A673 (cell line): ENCODE data around the gene MAP2. TPM values are rescaled to one million over a fixed set of nuclear protein-coding genes. Genes with fewer than 3 reads are reported as not detected.

Experiments used
- BruUV-seq: library from RNA; stranded (reverse); fragments of 400-500 nt; replicated peaks from 2 replicates; lab custom pipeline; 2021; lab: Mats Ljungman, UMichigan
- CTCF ChIA-PET: fragments of 300-600 bp; sonication (Branson Sonifier 250); formaldehyde crosslinking; loops from one replicate; lab custom pipeline; 2022; ENCODE audit warnings: antibody characterized with exemption; lab: Charles Lee
- POLR2A ChIA-PET: fragments of 300-600 bp; sonication (Branson Sonifier 250); formaldehyde crosslinking; loops from one replicate; lab custom pipeline; 2022; ENCODE audit warnings: antibody characterized with exemption; ENCODE audit not compliant: low non-redundant PET; lab: Charles Lee
- DNase-seq: peaks from one replicate; pipeline ENCODE4 v3.0.0-alpha.2; 2015; ENCODE audit warnings: low spot score
- H3K27ac ChIP-seq: fragments of 200-600 bp; sonication (generic); 2 replicates; pipeline ENCODE4 v1.5.1; 2016; ENCODE audit warnings: mixed run types, low read depth, mild to moderate bottlenecking, mixed read lengths, antibody characterized with exemption, low read length; ENCODE audit not compliant: poor library complexity, severe bottlenecking
- H3K27me3 ChIP-seq: fragments of 200-600 bp; sonication (generic); replicated peaks from 2 replicates; pipeline ENCODE4 v1.6.1; 2017; ENCODE audit warnings: mixed run types, low read depth, mild to moderate bottlenecking, mixed read lengths, antibody characterized with exemption, low read length; ENCODE audit not compliant: insufficient read depth, poor library complexity
- H3K36me3 ChIP-seq: fragments of 200-600 bp; sonication (generic); 2 replicates; pipeline ENCODE4 v1.6.1; 2016; ENCODE audit warnings: mixed run types, mild to moderate bottlenecking, mixed read lengths, antibody characterized with exemption, low read length; ENCODE audit not compliant: insufficient read depth, poor library complexity, severe bottlenecking
- H3K4me1 ChIP-seq: fragments of 200-600 bp; sonication (generic); 2 replicates; pipeline ENCODE4 v1.6.1; 2017; ENCODE audit warnings: mixed run types, mild to moderate bottlenecking, mixed read lengths, antibody characterized with exemption, low read length; ENCODE audit not compliant: insufficient read depth, poor library complexity, severe bottlenecking
- H3K4me3 ChIP-seq: fragments of 200-600 bp; sonication (generic); 2 replicates; pipeline ENCODE4 v1.5.1; 2016; ENCODE audit warnings: low read depth, mixed run types, mild to moderate bottlenecking, mixed read lengths, low read length; ENCODE audit not compliant: poor library complexity, severe bottlenecking
- H3K9me3 ChIP-seq: fragments of 200-600 bp; sonication (generic); 2 replicates; pipeline ENCODE4 v1.6.1; 2016; ENCODE audit warnings: mixed run types, low read depth, mild to moderate bottlenecking, mixed read lengths, antibody characterized with exemption, low read length; ENCODE audit not compliant: poor library complexity, severe bottlenecking
- EZH2 ChIP-seq: fragments of 200-600 bp; sonication (generic); IDR thresholded peaks from 2 replicates; pipeline ENCODE4 v1.6.1; 2017; ENCODE audit warnings: borderline replicate concordance, low read depth, mild to moderate bottlenecking, mixed read lengths, antibody characterized with exemption, low read length; ENCODE audit not compliant: poor library complexity, severe bottlenecking
- intact Hi-C: fragments of 100-400 bp; cut with micrococcal nuclease; formaldehyde crosslinking; loops from one replicate; pipeline ENCODE4 v1.10.0; 2022; ENCODE audit not compliant: unreplicated experiment
- total RNA-seq: library from RNA; stranded (reverse); gene quantifications from 2 replicates; pipeline ENCODE4 v1.2.3, GENCODE V29; 2021
- TF ChIP-seq, protein P1 (sequence below): fragments of 300-800, 200-600 bp; sonication (generic); conservative IDR thresholded peaks from 2 replicates; pipeline ENCODE4 v1.5.1; 2017; ENCODE audit warnings: low read depth, mild to moderate bottlenecking, antibody characterized with exemption, low read length, moderate library complexity, mixed read lengths

The MAP2 gene
- total RNA-seq, 1 experiment from 2014 or later = 1.7 TPM

DNA sequence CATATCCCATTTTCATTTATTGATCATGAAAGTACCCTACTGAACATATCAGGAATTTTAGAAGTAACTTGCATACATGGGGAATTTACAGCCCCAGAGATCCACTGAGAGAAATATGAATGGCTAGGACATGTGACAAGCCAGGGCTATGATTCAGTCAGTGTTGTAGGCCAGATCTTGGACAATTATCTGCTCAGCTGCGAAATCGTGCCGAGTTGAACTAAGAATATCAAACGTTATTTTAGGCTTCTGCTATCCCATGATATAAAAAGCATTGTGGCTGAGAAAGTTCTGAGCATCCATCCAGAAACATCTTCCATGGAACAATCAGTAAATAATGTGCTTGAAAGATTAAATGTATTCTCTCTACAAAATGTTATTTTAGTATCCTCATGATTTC, 262.1 kb downstream of the MAP2 start:
- ChIA-PET CTCF (no interaction called here), POLR2A (no interaction called here)
- no TSS peak for BruUV-seq
- peaks cover 15% of the 10 kb centered on the region for H3K27me3 ChIP-seq
- H3K4me1 ChIP-seq = no peaks in the 10 kb centered on the region
- TF ChIP-seq, protein P1, sequence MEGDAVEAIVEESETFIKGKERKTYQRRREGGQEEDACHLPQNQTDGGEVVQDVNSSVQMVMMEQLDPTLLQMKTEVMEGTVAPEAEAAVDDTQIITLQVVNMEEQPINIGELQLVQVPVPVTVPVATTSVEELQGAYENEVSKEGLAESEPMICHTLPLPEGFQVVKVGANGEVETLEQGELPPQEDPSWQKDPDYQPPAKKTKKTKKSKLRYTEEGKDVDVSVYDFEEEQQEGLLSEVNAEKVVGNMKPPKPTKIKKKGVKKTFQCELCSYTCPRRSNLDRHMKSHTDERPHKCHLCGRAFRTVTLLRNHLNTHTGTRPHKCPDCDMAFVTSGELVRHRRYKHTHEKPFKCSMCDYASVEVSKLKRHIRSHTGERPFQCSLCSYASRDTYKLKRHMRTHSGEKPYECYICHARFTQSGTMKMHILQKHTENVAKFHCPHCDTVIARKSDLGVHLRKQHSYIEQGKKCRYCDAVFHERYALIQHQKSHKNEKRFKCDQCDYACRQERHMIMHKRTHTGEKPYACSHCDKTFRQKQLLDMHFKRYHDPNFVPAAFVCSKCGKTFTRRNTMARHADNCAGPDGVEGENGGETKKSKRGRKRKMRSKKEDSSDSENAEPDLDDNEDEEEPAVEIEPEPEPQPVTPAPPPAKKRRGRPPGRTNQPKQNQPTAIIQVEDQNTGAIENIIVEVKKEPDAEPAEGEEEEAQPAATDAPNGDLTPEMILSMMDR = no peak
- no peak for TF ChIP-seq EZH2
- no peaks in the 10 kb centered on the region for H3K36me3 ChIP-seq
- no peak overlapping the region for H3K27ac ChIP-seq
- intact Hi-C loops = no loop called here
- H3K9me3 ChIP-seq = no peaks in the 10 kb centered on the region
- H3K4me3 ChIP-seq = no peak overlapping the region
- DNase-seq = no peak

DNA sequence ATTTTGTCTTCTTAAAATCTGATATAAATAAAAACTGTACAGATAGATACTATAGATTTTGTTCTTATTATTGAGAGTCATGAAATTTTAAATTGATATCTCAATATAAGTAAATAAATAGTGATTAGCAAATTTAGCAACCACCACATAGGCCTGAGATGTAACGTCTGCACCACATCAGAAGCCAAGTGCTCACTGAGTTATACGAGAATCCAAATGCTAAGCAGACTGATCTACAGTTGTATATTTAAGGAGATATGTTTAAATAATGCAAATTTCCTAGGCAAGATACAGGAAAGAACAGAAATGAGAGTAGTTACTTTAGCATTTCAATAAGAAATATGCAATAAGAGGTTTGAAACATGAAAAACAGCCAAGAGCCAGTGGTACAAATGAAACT, 262.6 kb downstream of the MAP2 start:
- intact Hi-C loops = no loop called here
- CTCF ChIA-PET = no interaction called here
- Histone ChIP-seq H3K4me1 (no peaks in the 10 kb centered on the region), H3K27ac (no peak overlapping the region), H3K36me3 (no peaks in the 10 kb centered on the region), H3K4me3 (no peak overlapping the region), H3K27me3 (peaks cover 15% of the 10 kb centered on the region), H3K9me3 (no peaks in the 10 kb centered on the region)
- TF ChIP-seq EZH2 = no peak
- TF ChIP-seq, protein P1 = no peak
- no peak for DNase-seq
- POLR2A ChIA-PET = no interaction called here
- BruUV-seq = no TSS peak

DNA sequence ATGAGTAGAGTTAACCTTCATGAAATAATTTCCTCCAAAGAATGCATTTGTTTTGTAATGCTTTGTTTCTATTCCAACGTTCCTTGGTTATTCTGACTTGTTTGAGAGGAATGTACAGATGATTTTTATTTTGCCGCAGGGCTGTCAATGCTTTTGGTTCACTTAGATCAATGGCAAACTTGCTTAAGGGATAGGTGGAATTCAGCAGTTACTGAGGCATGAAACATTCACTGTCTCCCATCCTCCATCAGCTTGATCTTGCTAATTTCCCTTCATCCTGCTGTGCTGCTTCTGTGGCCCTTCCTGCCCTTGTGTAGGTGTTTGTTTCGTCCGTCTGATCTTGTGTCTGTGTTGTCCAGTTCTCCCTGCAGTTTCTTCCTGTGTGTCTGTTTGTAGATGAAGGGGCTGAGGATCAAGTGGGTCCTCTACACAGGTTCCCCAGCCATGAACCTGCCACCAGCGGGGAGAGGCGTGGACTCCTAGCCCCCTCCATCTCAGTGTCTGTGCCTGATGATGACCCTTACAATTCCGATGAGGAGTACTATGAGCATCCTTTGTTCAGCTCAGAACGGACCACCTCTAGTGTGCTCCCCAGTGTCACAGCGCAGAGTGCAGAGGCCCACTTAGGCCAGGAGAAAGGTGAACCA, 263.6 kb downstream of the MAP2 start:
- H3K27ac ChIP-seq = no peak overlapping the region
- no peaks in the 10 kb centered on the region for H3K4me1 ChIP-seq
- TF ChIP-seq, protein P1 = no peak
- TF ChIP-seq EZH2 = no peak
- CTCF ChIA-PET = no interaction called here
- no peak overlapping the region for H3K4me3 ChIP-seq
- intact Hi-C loops = no loop called here
- no TSS peak for BruUV-seq
- DNase-seq = no peak
- H3K36me3 ChIP-seq = no peaks in the 10 kb centered on the region
- H3K27me3 ChIP-seq = peaks cover 17% of the 10 kb centered on the region
- no peaks in the 10 kb centered on the region for H3K9me3 ChIP-seq
- POLR2A ChIA-PET = no interaction called here
